ENCODE results near the gene HDAC4. TPM values are rescaled to one million over a fixed set of nuclear protein-coding genes. Genes with fewer than 3 reads are reported as not detected.

HDAC4 gene
- total and polyA plus RNA-seq, 2 donors from 2014 or later: 2.2 to 56.8 TPM

DNA sequence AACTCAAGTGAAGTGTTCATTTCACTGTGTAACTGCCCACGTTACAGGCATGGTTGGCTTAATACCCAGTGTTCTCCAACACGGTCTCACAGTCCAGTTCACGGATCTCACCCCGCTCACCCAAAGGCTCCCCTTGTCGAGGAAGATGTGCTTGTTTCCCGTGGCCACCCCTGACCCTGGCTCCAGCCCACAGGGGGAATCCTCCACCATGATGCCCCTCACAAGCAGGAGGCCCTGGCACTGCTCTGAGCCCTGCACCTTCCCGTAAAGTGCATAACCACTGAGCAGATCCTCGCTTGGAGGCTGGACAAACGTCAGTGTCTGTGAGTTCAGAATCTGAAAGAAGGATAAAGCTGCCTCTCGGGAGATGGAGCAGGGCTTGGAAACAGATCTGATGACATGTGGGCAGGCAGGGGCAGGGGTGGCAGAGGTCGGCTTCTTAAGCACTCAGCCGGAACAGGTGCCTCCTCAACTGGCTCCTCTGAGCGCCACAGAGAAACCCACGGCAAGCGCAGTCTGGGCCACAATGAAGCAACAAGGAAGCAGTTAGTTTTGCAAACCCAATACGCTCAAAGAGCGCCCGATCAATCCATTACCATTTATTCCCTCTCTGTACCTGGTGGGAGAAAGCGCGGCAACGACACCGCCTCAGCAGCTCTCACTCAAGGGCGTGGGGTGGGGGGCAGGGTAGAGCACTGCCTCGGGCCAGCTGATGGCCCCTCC lies 17.6 kb downstream of the HDAC4 start:
- Histone ChIP-seq H3K27ac (ENCODE audit: low read depth in 2 of 2, low read length in 2 of 2) (no peak overlapping the region), H3K36me3 (ENCODE audit: control insufficient read depth in 2 of 3, insufficient read depth in 3 of 3, low read length in 3 of 3) (no peaks in the 10 kb centered on the region), H3K4me1 (ENCODE audit: control insufficient read depth in 2 of 3, insufficient read depth in 2 of 3, low read depth in 1 of 3, low read length in 3 of 3) (peaks cover 0 to 5% (median 2%) of the 10 kb centered on the region in 3 donors), H3K4me3 (ENCODE audit: low read length in 3 of 3) (no peak overlapping the region), H3K9me3 (ENCODE audit: control insufficient read depth in 2 of 3, insufficient read depth in 1 of 3, low read length in 3 of 3) (no peaks in the 10 kb centered on the region), H3K27me3 (ENCODE audit: control insufficient read depth, insufficient read depth, low read length) (no peaks in the 10 kb centered on the region), H3K9ac (ENCODE audit: low read length in 3 of 3) (no peak overlapping the region)
- intact Hi-C loops (cut with DNase I): no loop called here
- no peak for FAIRE-seq
- peak in 4 of 5 donors; percentile 54 to 78 (median 76) for DNase-seq
- TF ChIP-seq, protein P1, sequence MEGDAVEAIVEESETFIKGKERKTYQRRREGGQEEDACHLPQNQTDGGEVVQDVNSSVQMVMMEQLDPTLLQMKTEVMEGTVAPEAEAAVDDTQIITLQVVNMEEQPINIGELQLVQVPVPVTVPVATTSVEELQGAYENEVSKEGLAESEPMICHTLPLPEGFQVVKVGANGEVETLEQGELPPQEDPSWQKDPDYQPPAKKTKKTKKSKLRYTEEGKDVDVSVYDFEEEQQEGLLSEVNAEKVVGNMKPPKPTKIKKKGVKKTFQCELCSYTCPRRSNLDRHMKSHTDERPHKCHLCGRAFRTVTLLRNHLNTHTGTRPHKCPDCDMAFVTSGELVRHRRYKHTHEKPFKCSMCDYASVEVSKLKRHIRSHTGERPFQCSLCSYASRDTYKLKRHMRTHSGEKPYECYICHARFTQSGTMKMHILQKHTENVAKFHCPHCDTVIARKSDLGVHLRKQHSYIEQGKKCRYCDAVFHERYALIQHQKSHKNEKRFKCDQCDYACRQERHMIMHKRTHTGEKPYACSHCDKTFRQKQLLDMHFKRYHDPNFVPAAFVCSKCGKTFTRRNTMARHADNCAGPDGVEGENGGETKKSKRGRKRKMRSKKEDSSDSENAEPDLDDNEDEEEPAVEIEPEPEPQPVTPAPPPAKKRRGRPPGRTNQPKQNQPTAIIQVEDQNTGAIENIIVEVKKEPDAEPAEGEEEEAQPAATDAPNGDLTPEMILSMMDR (IDR thresholded peaks at IDR 0.05; ENCODE audit: borderline replicate concordance, extremely low read depth, insufficient read depth): no peak

DNA sequence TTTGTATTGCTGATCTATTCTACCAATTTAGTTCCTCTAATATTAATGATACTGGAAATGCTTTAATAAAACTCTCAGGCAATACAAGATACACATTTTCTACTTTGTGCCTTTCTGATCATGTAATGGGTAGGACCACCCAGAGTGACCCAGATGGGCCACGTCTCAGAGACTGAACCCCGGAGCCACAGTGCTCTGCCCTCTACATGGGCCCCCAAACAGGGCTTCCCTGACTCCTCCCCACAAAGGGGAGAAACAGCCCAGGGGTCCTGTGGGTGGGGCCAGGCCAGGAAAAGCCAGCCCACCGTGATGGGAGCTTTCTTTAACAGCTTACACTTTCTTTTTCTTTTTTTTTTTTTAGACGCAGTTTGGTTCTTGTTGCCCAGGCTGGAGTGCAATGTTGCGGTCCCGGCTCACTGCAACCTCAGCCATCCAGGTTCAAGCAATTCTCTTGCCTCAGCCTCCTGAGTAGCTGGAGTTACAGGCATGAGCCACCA lies 18.4 kb downstream of the HDAC4 start:
- intact Hi-C loops (cut with DNase I): no loop called here
- no peak overlapping the region for H3K4me3 ChIP-seq (ENCODE audit: low read length in 3 of 3)
- TF ChIP-seq, protein P1 (IDR thresholded peaks at IDR 0.05; ENCODE audit: borderline replicate concordance, extremely low read depth, insufficient read depth): no peak
- H3K27ac ChIP-seq (ENCODE audit: low read depth in 2 of 2, low read length in 2 of 2): no peak overlapping the region
- no peak overlapping the region for H3K9ac ChIP-seq (ENCODE audit: low read length in 3 of 3)
- H3K4me1 ChIP-seq (ENCODE audit: control insufficient read depth in 2 of 3, insufficient read depth in 2 of 3, low read depth in 1 of 3, low read length in 3 of 3): peaks cover 0 to 5% (median 2%) of the 10 kb centered on the region in 3 donors
- FAIRE-seq (no peak), DNase-seq (peak in 1 of 5 donors; percentile 42)
- H3K9me3 ChIP-seq (ENCODE audit: control insufficient read depth in 2 of 3, insufficient read depth in 1 of 3, low read length in 3 of 3): no peaks in the 10 kb centered on the region
- H3K36me3 ChIP-seq (ENCODE audit: control insufficient read depth in 2 of 3, insufficient read depth in 3 of 3, low read length in 3 of 3): no peaks in the 10 kb centered on the region
- H3K27me3 ChIP-seq (ENCODE audit: control insufficient read depth, insufficient read depth, low read length): no peaks in the 10 kb centered on the region

DNA sequence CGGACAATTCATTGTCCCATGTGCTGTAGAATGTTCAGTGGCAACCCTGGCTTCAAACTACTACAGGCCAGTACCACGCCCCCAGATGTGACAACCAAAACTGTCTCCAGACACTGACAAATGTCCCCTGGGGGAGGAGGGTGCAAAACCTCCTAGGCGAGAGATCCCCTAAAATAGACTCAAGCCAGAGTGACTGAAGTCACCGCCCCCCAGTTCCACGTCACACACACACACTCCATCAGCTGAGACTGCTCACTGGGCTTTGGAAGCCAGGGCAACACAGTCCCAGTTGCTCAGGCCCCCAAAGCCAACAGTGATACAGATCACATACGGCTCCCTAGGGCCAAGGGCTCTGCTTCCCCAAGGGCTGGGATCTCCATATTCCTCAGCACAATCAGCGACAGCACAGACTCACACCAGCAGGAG lies 19.1 kb downstream of the HDAC4 start:
- H3K36me3 ChIP-seq (ENCODE audit: control insufficient read depth in 2 of 3, insufficient read depth in 3 of 3, low read length in 3 of 3): no peaks in the 10 kb centered on the region
- intact Hi-C loops (cut with DNase I): no loop called here
- no peak overlapping the region for H3K27ac ChIP-seq (ENCODE audit: low read depth in 2 of 2, low read length in 2 of 2)
- DNase-seq: no peak
- no peak overlapping the region for H3K9ac ChIP-seq (ENCODE audit: low read length in 3 of 3)
- no peak overlapping the region for H3K4me3 ChIP-seq (ENCODE audit: low read length in 3 of 3)
- peaks cover 0 to 5% (median 2%) of the 10 kb centered on the region in 3 donors for H3K4me1 ChIP-seq (ENCODE audit: control insufficient read depth in 2 of 3, insufficient read depth in 2 of 3, low read depth in 1 of 3, low read length in 3 of 3)
- TF ChIP-seq, protein P1 (IDR thresholded peaks at IDR 0.05; ENCODE audit: borderline replicate concordance, extremely low read depth, insufficient read depth): no peak
- H3K9me3 ChIP-seq (ENCODE audit: control insufficient read depth in 2 of 3, insufficient read depth in 1 of 3, low read length in 3 of 3): no peaks in the 10 kb centered on the region
- no peaks in the 10 kb centered on the region for H3K27me3 ChIP-seq (ENCODE audit: control insufficient read depth, insufficient read depth, low read length)
- no peak for FAIRE-seq
